ENCODE data around the gene MVB12B.

- TF ChIP-seq EZH2 (IDR thresholded peaks at IDR 0.05) (no peak), POLR2AphosphoS5 (IDR thresholded peaks at IDR 0.05; ENCODE audit: borderline replicate concordance, low read depth, low read length) (no peak)
These were observed at the start of gene MVB12B for GRCh38 chr9:126326228-126327005.
